NCI-H446 (cell line): ENCODE results near the gene C11orf71.

ENCODE experiments used
- DNase-seq, 2 experiments: peaks; one replicate each; lab custom pipeline; 2025; lab: John Stamatoyannopoulos, UW

Gene C11orf71, protein sequence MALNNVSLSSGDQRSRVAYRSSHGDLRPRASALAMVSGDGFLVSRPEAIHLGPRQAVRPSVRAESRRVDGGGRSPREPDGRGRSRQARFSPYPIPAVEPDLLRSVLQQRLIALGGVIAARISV

DNA sequence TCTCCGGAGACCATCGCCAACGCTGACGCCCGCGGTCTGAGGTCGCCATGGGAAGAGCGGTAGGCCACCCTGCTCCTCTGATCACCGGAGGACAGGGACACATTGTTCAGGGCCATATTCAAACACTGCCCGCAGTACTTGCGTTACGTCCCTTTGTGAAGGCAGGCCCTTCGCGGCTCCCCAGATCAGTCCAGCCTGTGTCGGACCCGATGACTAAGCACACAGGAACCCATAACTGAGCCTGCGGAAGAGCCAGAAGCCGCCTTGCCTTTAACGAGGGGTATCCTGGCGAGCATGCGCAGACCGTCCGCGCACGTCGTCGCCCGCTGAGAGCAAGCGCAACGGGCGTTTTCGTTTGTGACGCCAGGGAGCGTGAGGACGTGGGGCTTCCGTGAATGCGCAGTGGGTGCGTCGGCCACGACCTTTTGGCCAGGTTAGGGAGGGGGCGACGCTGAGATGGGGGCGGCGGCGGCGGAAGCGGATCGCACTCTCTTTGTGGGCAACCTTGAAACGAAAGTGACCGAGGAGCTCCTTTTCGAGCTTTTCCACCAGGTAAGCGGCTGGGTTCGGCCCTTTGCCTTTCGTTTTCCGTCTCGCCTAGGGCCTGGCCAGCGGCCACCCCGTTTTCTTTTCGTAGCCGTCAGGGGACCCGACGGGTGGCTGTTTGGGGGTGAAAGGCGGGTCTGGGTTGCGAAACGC, at the start of gene C11orf71, which contains the start of gene RBM7:
TSS of gene C11orf71 (minus strand) at position 296 of the 699 bp plus-strand sequence. CDS start at position 116, 180 bp downstream.
TSS of gene RBM7 (plus strand) at position 451 of the 699 bp plus-strand sequence. CDS start at position 457, 6 bp downstream.
- peak; percentile 90 to 98 for DNase-seq

GRCh38 chr11:114449845-114450244, 49.5 kb upstream of the C11orf71 start:
- no peak for DNase-seq

- DNase-seq = no peak
Measured at GRCh38 chr11:114448749-114449482, 48.6 kb upstream of the C11orf71 start.

- DNase-seq = no peak
Measured at GRCh38 chr11:114447892-114448291, 47.6 kb upstream of the C11orf71 start.

- no peak for DNase-seq
Measured at GRCh38 chr11:114447444-114447843, 47.1 kb upstream of the C11orf71 start.

DNA sequence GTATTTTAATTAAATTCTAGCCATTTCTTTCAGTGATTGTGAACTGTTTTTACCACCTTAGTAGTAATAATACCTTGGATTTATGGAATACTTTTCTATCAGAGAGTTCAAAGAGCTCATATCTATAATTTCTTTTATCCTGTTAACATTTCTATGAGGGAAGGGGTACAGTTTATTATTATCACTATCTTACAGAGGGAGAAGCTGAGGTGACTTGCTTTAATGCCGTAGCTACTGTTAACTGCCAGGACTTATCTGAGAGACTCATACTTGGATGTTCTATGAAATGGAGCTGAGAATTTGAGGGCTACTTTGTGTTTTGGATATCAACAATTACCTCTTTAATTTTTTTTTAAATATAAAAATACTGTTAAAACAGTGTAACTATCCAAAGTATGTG, 42.2 kb upstream of the C11orf71 start:
- DNase-seq = no peak

GRCh38 chr11:114441921-114442320, 41.6 kb upstream of the C11orf71 start:
- DNase-seq = no peak

- DNase-seq = peak in 1 of 2 experiments; percentile 18
Measured at GRCh38 chr11:114440971-114441763, 40.9 kb upstream of the C11orf71 start.

GRCh38 chr11:114440121-114440860, 40.0 kb upstream of the C11orf71 start:
- DNase-seq = no peak

DNA sequence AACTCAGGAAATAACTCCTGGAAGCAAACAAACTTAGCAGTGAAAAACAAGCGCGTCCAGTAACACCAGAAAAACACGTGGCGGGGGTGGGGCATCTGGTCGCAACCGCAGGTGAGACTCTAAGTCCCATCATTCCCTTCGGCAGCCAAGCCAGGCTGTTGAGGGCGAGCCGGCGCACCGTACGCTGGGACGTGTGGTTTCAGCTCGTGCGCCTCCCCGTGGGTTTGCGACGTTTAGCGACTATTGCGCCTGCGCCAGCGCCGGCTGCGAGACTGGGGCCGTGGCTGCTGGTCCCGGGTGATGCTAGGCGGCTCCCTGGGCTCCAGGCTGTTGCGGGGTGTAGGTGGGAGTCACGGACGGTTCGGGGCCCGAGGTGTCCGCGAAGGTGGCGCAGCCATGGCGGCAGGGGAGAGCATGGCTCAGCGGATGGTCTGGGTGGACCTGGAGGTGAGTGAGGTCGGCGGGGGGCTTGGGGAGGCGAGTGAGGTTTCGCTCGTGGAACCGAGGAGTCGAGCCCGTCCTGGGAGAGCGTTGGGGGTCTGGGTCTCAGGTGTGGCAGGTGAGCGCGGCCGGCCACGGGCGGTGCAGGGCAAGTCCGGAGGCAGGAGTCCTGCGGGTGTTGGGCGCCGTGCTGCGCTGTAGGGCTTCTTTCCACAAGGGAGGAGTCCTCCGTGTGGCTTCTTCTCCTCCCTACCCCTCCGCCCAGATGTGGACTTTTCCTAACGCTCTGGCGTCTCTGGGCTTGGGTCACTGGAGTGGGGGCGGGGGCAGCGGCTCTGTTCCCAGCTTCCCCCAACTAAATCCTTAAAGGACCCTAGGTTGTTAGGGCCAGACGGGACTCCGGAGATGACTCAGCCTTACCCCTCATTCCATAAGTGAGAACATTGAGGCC, 39.2 kb upstream of the C11orf71 start, which contains the start of gene REXO2:
TSS of gene REXO2 (plus strand) at position 239 of the 892 bp plus-strand sequence. CDS start at position 301, 62 bp downstream.
- DNase-seq = peak; percentile 83 to 96

- DNase-seq = no peak
Measured at GRCh38 chr11:114438303-114438702, 38.0 kb upstream of the C11orf71 start.

- no peak for DNase-seq
Measured at GRCh38 chr11:114433376-114433775, 33.1 kb upstream of the C11orf71 start.

DNA sequence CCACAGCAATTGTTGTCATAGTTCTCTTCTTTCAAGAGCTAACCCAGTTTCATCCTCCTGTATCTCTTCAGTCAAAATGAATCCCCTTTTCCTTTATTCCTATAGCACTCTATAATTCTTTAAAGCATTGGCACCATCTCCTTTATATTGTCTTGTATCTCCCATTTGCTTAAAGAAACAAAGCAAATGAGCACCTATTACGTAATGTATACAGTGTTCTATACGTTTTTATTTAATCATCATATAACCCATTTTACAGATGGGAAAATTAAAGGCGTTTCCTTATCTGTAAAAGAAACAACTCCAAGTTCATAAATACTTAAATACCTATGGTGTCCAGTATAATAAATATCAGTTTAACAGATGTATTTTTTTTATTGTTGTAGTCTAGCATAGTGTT, 32.6 kb upstream of the C11orf71 start:
- DNase-seq = no peak

DNA sequence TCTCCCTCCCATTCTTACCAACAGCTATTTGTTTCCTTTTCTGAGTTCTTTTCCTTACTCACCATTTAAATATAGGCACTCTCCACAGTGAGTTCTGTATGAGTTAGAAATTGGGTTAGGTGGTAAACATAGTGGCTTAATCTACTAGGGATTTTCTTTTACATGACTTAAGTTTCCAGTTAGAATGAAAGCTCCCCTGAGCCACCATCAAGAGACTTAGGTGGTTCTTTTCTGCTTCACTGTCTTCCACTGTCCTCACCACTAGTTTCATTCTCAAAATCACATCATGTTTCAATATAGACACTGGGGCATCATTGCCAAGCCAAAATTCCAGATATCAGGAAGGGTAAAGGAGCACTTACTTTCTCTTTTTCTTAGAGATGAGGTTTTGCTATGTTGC, 30.0 kb upstream of the C11orf71 start:
- DNase-seq = no peak

DNA sequence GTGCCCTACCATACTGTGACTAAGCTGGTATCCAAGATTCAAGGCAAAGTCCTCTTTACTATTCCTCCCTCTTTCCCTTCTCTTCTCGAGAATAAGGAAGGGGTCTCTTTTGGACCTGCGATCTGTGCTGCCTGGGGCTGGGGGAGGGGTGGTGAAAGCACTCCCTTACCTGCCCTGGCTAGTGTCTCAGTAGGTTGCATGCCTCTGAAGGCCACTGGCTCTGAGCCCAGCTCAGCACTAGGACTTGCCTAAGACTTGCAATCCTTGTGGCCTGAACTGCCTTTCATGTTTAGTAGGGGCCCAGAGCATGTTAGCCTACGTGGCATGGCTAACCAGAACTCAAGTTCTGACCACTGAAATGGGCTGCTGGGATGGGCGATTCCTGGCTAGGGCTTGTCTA, 26.0 kb upstream of the C11orf71 start:
- no peak for DNase-seq

- DNase-seq = no peak
Measured at GRCh38 chr11:114416441-114416961, 16.2 kb upstream of the C11orf71 start.

DNA sequence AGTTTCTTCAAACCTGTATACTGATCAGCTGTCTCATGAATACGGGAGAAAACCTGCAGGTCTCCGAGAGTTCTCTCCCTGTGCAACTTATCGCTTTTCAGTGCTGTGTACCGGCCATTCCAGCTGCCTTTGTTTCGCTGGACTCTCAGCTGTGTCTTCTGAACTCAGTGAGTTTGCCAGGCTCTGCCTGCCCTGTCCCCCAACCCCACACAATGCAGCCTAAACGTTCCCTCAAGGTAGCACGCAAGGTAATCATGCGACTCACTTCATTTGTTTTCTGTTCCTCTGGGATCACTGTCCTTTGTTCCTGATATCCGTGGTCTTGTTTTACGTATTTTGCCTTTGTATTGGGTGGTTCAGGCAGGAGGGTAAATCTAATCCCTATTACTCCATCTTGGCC, 13.6 kb upstream of the C11orf71 start:
- no peak for DNase-seq

GRCh38 chr11:114412946-114413345, 12.6 kb upstream of the C11orf71 start:
- no peak for DNase-seq

GRCh38 chr11:114401311-114401710, 1.0 kb upstream of the C11orf71 start:
- DNase-seq = no peak

DNA sequence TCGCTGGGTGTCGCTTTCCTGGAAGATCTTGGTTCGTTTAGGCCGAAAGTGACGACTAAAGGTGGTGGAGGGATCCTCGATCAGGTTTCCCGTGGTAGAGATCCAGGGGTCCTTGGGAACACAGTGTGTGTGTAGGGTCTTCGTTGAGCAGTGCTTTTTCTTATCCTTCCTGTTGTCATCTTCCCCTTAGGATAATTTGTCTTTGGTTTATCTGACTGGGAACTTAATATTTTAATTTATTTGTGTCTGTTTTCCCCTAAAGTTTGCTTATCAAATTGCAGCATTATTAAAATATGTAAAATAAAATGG, 558 bp upstream of the C11orf71 start:
- no peak for DNase-seq
